Epithelial cell of esophagus (primary cell): Measurements from ENCODE around the gene HTR2A.

Experiments
- DNase-seq: peaks from one replicate; pipeline ENCODE4 v3.0.0; 2010; ENCODE audit warnings: low read depth
- H3K4me3 ChIP-seq: 2 replicates; pipeline ENCODE4 v1.5.1; 2011; ENCODE audit warnings: mild to moderate bottlenecking, low read length, control low read depth
- CTCF ChIP-seq: IDR thresholded peaks from 2 replicates; pipeline ENCODE4 v1.5.1; 2011; ENCODE audit warnings: low read depth, mild to moderate bottlenecking, low read length, control low read depth, inconsistent platforms; ENCODE audit not compliant: insufficient read depth; ENCODE audit errors: missing control alignments

HTR2A gene

GRCh38 chr13:46795321-46795720, 101.5 kb downstream of the HTR2A start:
- TF ChIP-seq CTCF, result peak; percentile 9
- peak; percentile 61 for DNase-seq
- H3K4me3 ChIP-seq, result no peak overlapping the region

- no peak for DNase-seq
- H3K4me3 ChIP-seq, result no peak overlapping the region
- TF ChIP-seq CTCF, result no peak
Measured at GRCh38 chr13:46783504-46783903, 113.3 kb downstream of the HTR2A start.

GRCh38 chr13:46782691-46783090, 114.2 kb downstream of the HTR2A start:
- TF ChIP-seq CTCF, result no peak
- H3K4me3 ChIP-seq, result no peak overlapping the region
- no peak for DNase-seq

- no peak for DNase-seq
- no peak for TF ChIP-seq CTCF
- H3K4me3 ChIP-seq, result no peak overlapping the region
Measured at GRCh38 chr13:46782066-46782465, 114.8 kb downstream of the HTR2A start.
